Measurements from ENCODE around the gene AMPH. TPM values are rescaled to one million over a fixed set of nuclear protein-coding genes. Genes with fewer than 3 reads are reported as not detected.

The AMPH gene
- total RNA-seq, 1 donor from 2014 or later: 13.3 TPM

GRCh38 chr7:38492010-38492409, 139.2 kb downstream of the AMPH start:
- Histone ChIP-seq H3K27me3 (no peaks in the 10 kb centered on the region), H3K9me3 (no peaks in the 10 kb centered on the region), H3K36me3 (no peaks in the 10 kb centered on the region), H3K27ac (no peak overlapping the region), H3K4me3 (no peak overlapping the region), H3K4me1 (no peaks in the 10 kb centered on the region)
- no peak for DNase-seq (ENCODE audit: extremely low spot score in 2 of 2)
- intact Hi-C loops (cut with DNase I): no loop called here
- no peak for TF ChIP-seq POLR2A (IDR thresholded peaks at IDR 0.05)
- no peak for TF ChIP-seq CTCF (IDR thresholded peaks at IDR 0.05)
- no peak for TF ChIP-seq POLR2AphosphoS5 (IDR thresholded peaks at IDR 0.05; ENCODE audit: insufficient read depth in 1 of 2, low read depth in 1 of 2)

DNA sequence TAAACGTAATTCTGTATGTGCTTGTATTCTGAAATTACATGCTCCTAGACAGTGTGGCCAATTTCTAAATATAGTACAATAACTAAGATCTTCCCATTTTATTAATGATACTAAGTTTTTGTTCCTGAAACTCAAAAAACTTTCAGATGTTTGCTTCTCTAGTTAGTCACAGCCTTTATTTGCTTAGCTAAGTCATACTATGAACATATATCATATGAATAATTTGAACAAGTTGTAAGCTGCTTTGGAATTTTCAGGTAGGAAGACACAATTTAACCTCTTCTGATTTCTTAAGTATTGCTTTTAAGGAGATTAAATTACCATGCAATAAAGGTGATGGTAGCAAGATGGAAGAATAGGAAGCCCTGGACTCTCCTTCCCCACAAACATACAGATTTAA, 148.7 kb downstream of the AMPH start:
- no peak for DNase-seq (ENCODE audit: extremely low spot score in 2 of 2)
- TF ChIP-seq POLR2A (IDR thresholded peaks at IDR 0.05) (no peak), POLR2AphosphoS5 (IDR thresholded peaks at IDR 0.05; ENCODE audit: insufficient read depth in 1 of 2, low read depth in 1 of 2) (no peak)
- H3K4me3 ChIP-seq: no peak overlapping the region
- H3K36me3 ChIP-seq: no peaks in the 10 kb centered on the region
- no peaks in the 10 kb centered on the region for H3K9me3 ChIP-seq
- intact Hi-C loops (cut with DNase I): no loop called here
- H3K4me1 ChIP-seq: no peaks in the 10 kb centered on the region
- H3K27ac ChIP-seq: no peak overlapping the region
- no peaks in the 10 kb centered on the region for H3K27me3 ChIP-seq

GRCh38 chr7:38481401-38481800, 149.8 kb downstream of the AMPH start:
- Histone ChIP-seq H3K9me3 (no peaks in the 10 kb centered on the region), H3K27me3 (no peaks in the 10 kb centered on the region), H3K4me1 (no peaks in the 10 kb centered on the region), H3K4me3 (no peak overlapping the region), H3K27ac (no peak overlapping the region), H3K36me3 (no peaks in the 10 kb centered on the region)
- intact Hi-C loops (cut with DNase I): no loop called here
- no peak for DNase-seq (ENCODE audit: extremely low spot score in 2 of 2)
- no peak for TF ChIP-seq POLR2A (IDR thresholded peaks at IDR 0.05)
- TF ChIP-seq POLR2AphosphoS5 (IDR thresholded peaks at IDR 0.05; ENCODE audit: insufficient read depth in 1 of 2, low read depth in 1 of 2): no peak
- TF ChIP-seq CTCF (IDR thresholded peaks at IDR 0.05): no peak

- Histone ChIP-seq H3K36me3 (no peaks in the 10 kb centered on the region), H3K27ac (no peak overlapping the region), H3K27me3 (no peaks in the 10 kb centered on the region), H3K4me1 (no peaks in the 10 kb centered on the region), H3K9me3 (no peaks in the 10 kb centered on the region), H3K4me3 (no peak overlapping the region)
- DNase-seq (ENCODE audit: extremely low spot score in 2 of 2): no peak
- intact Hi-C loops (cut with DNase I): no loop called here
- no peak for TF ChIP-seq POLR2A (IDR thresholded peaks at IDR 0.05)
- no peak for TF ChIP-seq CTCF (IDR thresholded peaks at IDR 0.05)
Observed at GRCh38 chr7:38478404-38478803, 152.8 kb downstream of the AMPH start.

GRCh38 chr7:38477333-38477732, 153.8 kb downstream of the AMPH start:
- DNase-seq (ENCODE audit: extremely low spot score in 2 of 2): no peak
- no peak for TF ChIP-seq CTCF (IDR thresholded peaks at IDR 0.05)
- TF ChIP-seq POLR2AphosphoS5 (IDR thresholded peaks at IDR 0.05; ENCODE audit: insufficient read depth in 1 of 2, low read depth in 1 of 2): no peak
- no peak for TF ChIP-seq POLR2A (IDR thresholded peaks at IDR 0.05)

DNA sequence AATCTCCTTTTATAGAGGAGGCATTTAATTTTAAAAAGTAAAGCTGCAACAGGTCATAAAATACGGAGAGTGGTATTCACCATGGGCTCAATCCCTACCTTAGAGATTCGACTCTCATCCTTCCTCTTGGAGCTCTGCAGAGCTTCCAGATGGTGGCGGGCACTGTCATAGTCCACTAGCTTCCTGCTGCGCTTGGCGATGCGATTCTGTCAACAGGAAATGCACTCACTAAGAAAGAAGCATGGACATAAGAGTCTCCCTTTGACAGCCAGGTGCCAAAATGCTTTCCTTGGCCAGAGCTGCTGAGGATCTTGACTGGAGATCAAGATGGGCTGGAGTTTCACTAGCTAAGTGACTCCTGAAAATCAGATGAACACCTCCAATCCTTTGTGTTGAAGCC, 154.4 kb downstream of the AMPH start:
- no peaks in the 10 kb centered on the region for H3K9me3 ChIP-seq
- no peaks in the 10 kb centered on the region for H3K36me3 ChIP-seq
- no peak overlapping the region for H3K4me3 ChIP-seq
- no peak for DNase-seq (ENCODE audit: extremely low spot score in 2 of 2)
- H3K27me3 ChIP-seq: no peaks in the 10 kb centered on the region
- intact Hi-C loops (cut with DNase I): no loop called here
- no peaks in the 10 kb centered on the region for H3K4me1 ChIP-seq
- H3K27ac ChIP-seq: no peak overlapping the region
- TF ChIP-seq CTCF (IDR thresholded peaks at IDR 0.05) (no peak), POLR2A (IDR thresholded peaks at IDR 0.05) (no peak), POLR2AphosphoS5 (IDR thresholded peaks at IDR 0.05; ENCODE audit: insufficient read depth in 1 of 2, low read depth in 1 of 2) (no peak)

More at GRCh38 chr7:38477333-38477732, 153.8 kb downstream of the AMPH start:
- Histone ChIP-seq H3K4me3 (no peak overlapping the region), H3K27ac (no peak overlapping the region), H3K36me3 (no peaks in the 10 kb centered on the region), H3K4me1 (no peaks in the 10 kb centered on the region), H3K27me3 (no peaks in the 10 kb centered on the region), H3K9me3 (no peaks in the 10 kb centered on the region)
- intact Hi-C loops (cut with DNase I): no loop called here
